H1 (cell line): ENCODE data around the gene OR11H1. TPM values are rescaled to one million over a fixed set of nuclear protein-coding genes. Genes with fewer than 3 reads are reported as not detected.
"Not testable (repeated sequence)": the region's sequence is repeated elsewhere in the genome, so short reads cannot be mapped to it uniquely, and the experiment has no call there.

ENCODE experiments used
- CTCF ChIA-PET: fragments of 300-600 bp; sonication (Branson Sonifier 250); formaldehyde crosslinking; loops from one replicate; lab custom pipeline; 2021; ENCODE audit not compliant: partially characterized antibody; lab: Charles Lee
- POLR2A ChIA-PET: fragments of 300-600 bp; sonication (Branson Sonifier 250); formaldehyde crosslinking; loops from one replicate; lab custom pipeline; 2021; ENCODE audit warnings: inconsistent platforms; ENCODE audit not compliant: partially characterized antibody; lab: Charles Lee
- DNase-seq, 2 experiments: peaks; one replicate each; pipeline versions ENCODE4 v3.0.0 to v3.0.0-alpha.2; 2010 to 2022; ENCODE audit warnings: low spot score in 2 of 2, low read depth in 1 of 2, mixed read lengths in 1 of 2
- FAIRE-seq: peaks from 2 replicates; lab custom pipeline; 2011; peaks lifted over from hg19 to GRCh38; lab: Jason Lieb, UNC
- H2AFZ ChIP-seq: 2 replicates; pipeline ENCODE4 v1.8.1; 2012; ENCODE audit warnings: low read length, inconsistent platforms
- H2AK5ac ChIP-seq: 2 replicates; pipeline ENCODE4 v1.6.1; 2013; ENCODE audit warnings: low read depth, low read length
- H2BK120ac ChIP-seq: replicated peaks from 2 replicates; pipeline ENCODE3; 2013; ENCODE audit warnings: low read depth, low read length, inconsistent platforms
- H2BK12ac ChIP-seq: 2 replicates; pipeline ENCODE4 v1.6.1; 2013; ENCODE audit warnings: low read depth, low read length
- H2BK15ac ChIP-seq: 2 replicates; pipeline ENCODE4 v1.6.1; 2013; ENCODE audit warnings: low read length
- H2BK20ac ChIP-seq: 2 replicates; pipeline ENCODE4 v1.6.1; 2013; ENCODE audit warnings: low read length
- H2BK5ac ChIP-seq: 2 replicates; pipeline ENCODE4 v1.6.1; 2013; ENCODE audit warnings: low read depth, low read length
- H3K14ac ChIP-seq: 2 replicates; pipeline ENCODE4 v1.6.1; 2013; ENCODE audit warnings: inconsistent platforms; ENCODE audit not compliant: insufficient read length
- H3K18ac ChIP-seq: 2 replicates; pipeline ENCODE4 v1.6.1; 2013; ENCODE audit warnings: low read length; ENCODE audit errors: extremely low read depth
- H3K23ac ChIP-seq: 2 replicates; pipeline ENCODE4 v1.6.1; 2013; ENCODE audit warnings: inconsistent platforms; ENCODE audit not compliant: insufficient read length
- H3K23me2 ChIP-seq: 2 replicates; pipeline ENCODE4 v1.6.1; 2013; ENCODE audit warnings: low read depth, low read length
- H3K27ac ChIP-seq: 2 replicates; pipeline ENCODE4 v1.6.1; 2011; ENCODE audit warnings: low read depth, low read length, inconsistent platforms
- H3K27me3 ChIP-seq, 4 experiments: replicated peaks in 1 of 4; 1 replicate in 1 of 4; 2 replicates in 3 of 4; pipeline versions ENCODE4 v1.6.1 to v1.8.1; 2011 to 2013; ENCODE audit warnings: low read length in 3 of 4, mild to moderate bottlenecking in 3 of 4, inconsistent platforms in 2 of 4, mixed read lengths in 2 of 4, moderate library complexity in 1 of 4; ENCODE audit not compliant: control insufficient read depth in 3 of 4, insufficient read depth in 3 of 4; ENCODE audit errors: extremely low read depth in 1 of 4
- H3K36me3 ChIP-seq, 4 experiments: 2 replicates each; pipeline versions ENCODE4 v1.6.1 to v1.8.1; 2011 to 2013; ENCODE audit warnings: mild to moderate bottlenecking in 4 of 4, low read length in 3 of 4, moderate library complexity in 2 of 4, control low read depth in 1 of 4, inconsistent platforms in 1 of 4; ENCODE audit not compliant: insufficient read depth in 4 of 4, control insufficient read depth in 2 of 4
- H3K4ac ChIP-seq: replicated peaks from 2 replicates; pipeline ENCODE3; 2013; ENCODE audit warnings: low read length, low read depth, mixed read lengths, inconsistent platforms; ENCODE audit not compliant: insufficient read length
- H3K4me1 ChIP-seq, 4 experiments: replicated peaks in 1 of 4; 1 replicate in 1 of 4; 2 replicates in 3 of 4; pipeline versions ENCODE4 v1.6.1 to v1.8.1; 2011 to 2013; ENCODE audit warnings: low read length in 3 of 4, inconsistent platforms in 2 of 4, mixed read lengths in 1 of 4; ENCODE audit not compliant: insufficient read depth in 4 of 4, control insufficient read depth in 3 of 4
- H3K4me2 ChIP-seq, 2 experiments: 2 replicates each; pipeline versions ENCODE4 v1.6.1 to v1.8.1; 2011 to 2013; ENCODE audit warnings: low read depth in 2 of 2, low read length in 2 of 2, control low read depth in 1 of 2, inconsistent platforms in 1 of 2, mild to moderate bottlenecking in 1 of 2; ENCODE audit not compliant: insufficient read depth in 1 of 2
- H3K4me3 ChIP-seq, 4 experiments: fragments of 200-600, 300-600 bp in 1 of 4; sonication (generic), shearing (Covaris generic), sonication (Bioruptor Twin) in 1 of 4; 2 replicates each; pipeline versions ENCODE4 v1.5.1 to v1.8.1; 2011 to 2016; ENCODE audit warnings: low read length in 4 of 4, low read depth in 3 of 4, control low read depth in 2 of 4, inconsistent platforms in 2 of 4, mild to moderate bottlenecking in 2 of 4, mixed read lengths in 1 of 4, moderate library complexity in 1 of 4; ENCODE audit not compliant: insufficient read depth in 2 of 4; ENCODE audit errors: extremely low read depth in 1 of 4
- H3K56ac ChIP-seq: replicated peaks from 2 replicates; pipeline ENCODE3; 2013; ENCODE audit warnings: low read depth, mild to moderate bottlenecking, mixed read lengths, low read length, inconsistent platforms; ENCODE audit not compliant: insufficient read length
- H3K79me1 ChIP-seq: 2 replicates; pipeline ENCODE4 v1.6.1; 2013; ENCODE audit warnings: low read depth, low read length, control low read depth
- H3K79me2 ChIP-seq, 2 experiments: 2 replicates each; pipeline versions ENCODE4 v1.6.1 to v1.8.1; 2012 to 2013; ENCODE audit warnings: low read length in 2 of 2, mild to moderate bottlenecking in 2 of 2, inconsistent platforms in 1 of 2; ENCODE audit not compliant: insufficient read depth in 2 of 2, control insufficient read depth in 1 of 2
- H3K9ac ChIP-seq, 4 experiments: replicated peaks in 1 of 4; 1 replicate in 1 of 4; 2 replicates in 3 of 4; pipeline versions ENCODE4 v1.6.1 to v1.8.1; 2011 to 2013; ENCODE audit warnings: low read depth in 3 of 4, low read length in 3 of 4, control low read depth in 2 of 4, mild to moderate bottlenecking in 2 of 4, moderate library complexity in 2 of 4, inconsistent platforms in 1 of 4; ENCODE audit errors: extremely low read depth in 1 of 4
- H3K9me3 ChIP-seq, 2 experiments: 2 replicates each; pipeline versions ENCODE4 v1.6.1 to v1.8.1; 2012 to 2013; ENCODE audit warnings: mild to moderate bottlenecking in 2 of 2, moderate library complexity in 2 of 2, control low read depth in 1 of 2, inconsistent platforms in 1 of 2, low read depth in 1 of 2, low read length in 1 of 2, mixed read lengths in 1 of 2; ENCODE audit not compliant: insufficient read depth in 2 of 2
- H4K20me1 ChIP-seq, 2 experiments: replicated peaks in 1 of 2; 2 replicates each; pipeline versions ENCODE3 to v1.8.1; 2011 to 2013; ENCODE audit warnings: inconsistent platforms in 2 of 2, low read length in 2 of 2, mild to moderate bottlenecking in 1 of 2; ENCODE audit not compliant: insufficient read depth in 2 of 2, control insufficient read depth in 1 of 2
- H4K5ac ChIP-seq: 2 replicates; pipeline ENCODE4 v1.6.1; 2013; ENCODE audit warnings: low read length, low read depth, mixed read lengths, inconsistent platforms; ENCODE audit not compliant: insufficient read length
- H4K8ac ChIP-seq: 2 replicates; pipeline ENCODE4 v1.8.0; 2013; ENCODE audit warnings: mild to moderate bottlenecking, moderate library complexity, low read length, inconsistent platforms; ENCODE audit not compliant: insufficient read depth; ENCODE audit errors: extremely low read depth
- H4K91ac ChIP-seq: replicated peaks from 2 replicates; pipeline ENCODE3; 2013; ENCODE audit warnings: low read length, mixed read lengths, inconsistent platforms; ENCODE audit not compliant: insufficient read length
- WGBS, 2 experiments: shearing (Covaris generic) in 1 of 2; methylation state at CpG; one replicate each; pipeline versions ENCODE4 v1.1.6 to v1.1.7; 2013 to 2015; ENCODE audit warnings: low lambda C conversion rate in 2 of 2, mixed read lengths in 2 of 2, inconsistent platforms in 1 of 2, low coverage in 1 of 2, missing lambda C conversion rate in 1 of 2; ENCODE audit not compliant: insufficient replicate concordance in 2 of 2, insufficient coverage in 1 of 2, insufficient read length in 1 of 2; ENCODE audit errors: extremely low coverage in 1 of 2, missing lambda C conversion rate in 1 of 2; 5-methylcytosine and 5-hydroxymethylcytosine counted together
- polyA plus RNA-seq, 7 experiments: library from polyadenylated mRNA; depleted of rRNA in 3 of 7; stranded (reverse) in 5 of 7; unstranded in 2 of 7; fragments of >200 nt in 5 of 7; fragments of 200-250 nt in 2 of 7; gene quantifications; 1 replicate in 5 of 7; 2 replicates in 1 of 7; 4 replicates in 1 of 7; pipeline versions ENCODE4 v1.2.1 to v1.2.3, GENCODE V29; 2011 to 2013; ENCODE audit warnings: missing spikeins in 2 of 7, mixed read lengths in 2 of 7
- total RNA-seq: library from RNA; stranded (reverse); fragmentation: NEBNext Ultra II Directional; extraction: Animal tissue kit (Norgen Biotek cat#: 25700); gene quantifications from 2 replicates; pipeline ENCODE4 v1.2.1, GENCODE V29; 2021

Gene OR11H1
- total and polyA plus RNA-seq, 2 of the 8 experiments (the other 6 are each of a cell fraction or from before 2014, with no cell fraction given) = not detected

DNA sequence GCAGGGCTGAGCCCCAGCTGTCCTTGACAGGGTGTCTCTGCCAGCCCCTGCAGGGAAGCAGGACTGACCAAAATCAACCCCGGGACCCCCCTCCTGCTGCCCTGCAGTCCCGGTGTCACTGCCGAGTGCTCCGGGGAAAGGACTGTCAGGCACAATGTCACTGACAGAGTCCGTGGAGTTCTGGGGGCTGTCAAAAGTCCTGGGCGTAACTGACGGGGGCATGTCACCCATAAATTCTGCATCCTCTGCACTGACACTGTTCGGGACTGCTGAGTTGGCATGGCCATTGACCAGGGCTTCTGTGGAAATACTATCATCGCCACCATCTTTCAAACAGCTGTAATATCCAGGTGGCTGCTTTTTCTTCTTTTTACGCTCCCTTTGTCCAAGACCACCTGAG is 35.5 kb downstream of the OR11H1 start:
- H2BK15ac ChIP-seq, H2BK20ac ChIP-seq, H3K9ac ChIP-seq, H4K8ac ChIP-seq, FAIRE-seq, H2AFZ ChIP-seq, DNase-seq, H2BK120ac ChIP-seq, H3K4ac ChIP-seq, H4K91ac ChIP-seq, H3K4me2 ChIP-seq, H3K23me2 ChIP-seq, H2BK5ac ChIP-seq, H3K4me1 ChIP-seq, H3K9me3 ChIP-seq, H3K27me3 ChIP-seq, H3K23ac ChIP-seq, CTCF ChIA-PET, H4K20me1 ChIP-seq, H2BK12ac ChIP-seq, H3K36me3 ChIP-seq, POLR2A ChIA-PET, H4K5ac ChIP-seq, H3K18ac ChIP-seq, H3K27ac ChIP-seq, H3K56ac ChIP-seq, H3K79me2 ChIP-seq, H3K4me3 ChIP-seq, H2AK5ac ChIP-seq, H3K14ac ChIP-seq, H3K79me1 ChIP-seq: not testable (repeated sequence)
- WGBS, 2 experiments = 98% methylated on average over 4 of the region's 10 CpGs; no CpG with 5 or more reads in 1 of the 2 experiments

DNA sequence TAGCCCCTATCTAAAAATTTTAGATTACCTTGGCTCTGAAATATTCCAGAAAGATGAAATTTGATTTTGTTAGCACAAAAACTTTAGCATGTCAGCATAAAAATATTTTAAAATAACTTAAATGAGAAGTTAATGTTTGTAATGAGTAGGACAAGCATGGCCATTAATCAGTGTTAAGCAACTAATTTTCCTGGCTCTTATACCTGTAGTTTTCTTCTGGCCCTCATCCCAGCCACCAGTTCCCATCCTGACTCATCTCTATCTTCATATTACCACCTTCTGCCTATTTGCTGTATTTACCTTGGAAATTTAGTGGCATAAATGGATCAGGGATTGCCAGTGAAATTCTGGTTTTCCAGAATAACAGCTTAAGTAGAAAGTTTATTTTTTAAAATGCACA is 37.1 kb downstream of the OR11H1 start:
- H3K9me3 ChIP-seq, H3K14ac ChIP-seq, H4K91ac ChIP-seq, H4K5ac ChIP-seq, H3K9ac ChIP-seq, H3K23me2 ChIP-seq, H2BK15ac ChIP-seq, DNase-seq, H3K36me3 ChIP-seq, CTCF ChIA-PET, H3K4ac ChIP-seq, H2AFZ ChIP-seq, POLR2A ChIA-PET, H4K20me1 ChIP-seq, H2BK5ac ChIP-seq, H3K56ac ChIP-seq, H3K79me2 ChIP-seq, H3K27ac ChIP-seq, H3K23ac ChIP-seq, H3K4me3 ChIP-seq, H4K8ac ChIP-seq, H3K4me1 ChIP-seq, H3K4me2 ChIP-seq, H3K18ac ChIP-seq, H2BK120ac ChIP-seq, H2BK20ac ChIP-seq, H3K79me1 ChIP-seq, H2BK12ac ChIP-seq, H3K27me3 ChIP-seq, H2AK5ac ChIP-seq, FAIRE-seq: not testable (repeated sequence)
